ENCODE data around the gene DAB2. TPM values are rescaled to one million over a fixed set of nuclear protein-coding genes. Genes with fewer than 3 reads are reported as not detected.

The DAB2 gene
- total RNA-seq, 1 donor from 2014 or later, result 72.3 TPM

DNA sequence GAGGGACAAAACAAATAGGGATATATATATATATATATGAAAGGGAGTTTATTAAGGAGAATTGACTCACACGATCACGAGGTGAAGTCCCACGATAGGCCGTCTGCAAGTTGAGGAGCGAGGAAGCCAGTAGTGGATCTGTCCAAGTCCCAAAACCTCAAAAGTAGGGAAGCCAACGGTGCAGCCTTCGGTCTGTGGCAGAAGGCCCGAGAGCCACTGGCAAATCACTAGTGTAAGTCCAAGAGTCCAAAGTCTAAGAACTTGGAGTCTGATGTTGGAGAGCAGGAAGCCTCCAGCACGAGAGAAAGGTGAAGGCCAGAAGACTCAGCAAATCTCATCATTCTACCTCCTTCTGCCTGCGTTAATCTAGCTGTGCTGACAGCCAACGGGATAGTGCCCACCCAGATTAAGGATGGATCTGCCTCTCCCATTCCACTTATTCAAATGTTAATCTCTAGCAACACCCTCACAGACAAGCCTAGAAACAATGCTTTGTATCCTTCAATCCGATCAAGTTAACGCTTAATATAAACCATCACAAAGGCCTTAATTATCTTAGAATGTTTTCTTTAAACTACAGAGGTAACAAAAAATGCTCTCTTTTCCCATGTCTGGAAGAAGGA is 23.8 kb upstream of the DAB2 start:
- DNase-seq (ENCODE audit: low read depth), result no peak

DNA sequence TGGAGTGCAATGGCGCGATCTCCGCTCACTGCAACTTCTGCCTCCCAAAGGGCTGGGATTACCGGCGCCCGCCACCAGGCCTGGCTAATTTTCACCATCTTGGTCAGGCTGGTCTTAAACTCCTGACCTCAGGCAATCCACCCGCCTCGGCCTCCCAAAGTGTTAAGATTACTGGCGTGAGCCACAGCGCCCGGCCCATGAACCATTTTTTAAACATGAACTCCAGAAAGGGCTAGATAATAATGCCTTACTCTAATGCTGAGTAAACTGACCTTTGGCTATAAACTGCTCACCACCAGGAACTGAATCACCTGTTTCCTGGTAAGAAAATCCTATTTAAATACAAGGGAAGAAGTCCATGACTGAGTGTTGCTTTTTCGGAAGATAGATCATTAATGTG is 23.2 kb upstream of the DAB2 start:
- no peak for DNase-seq (ENCODE audit: low read depth)

DNA sequence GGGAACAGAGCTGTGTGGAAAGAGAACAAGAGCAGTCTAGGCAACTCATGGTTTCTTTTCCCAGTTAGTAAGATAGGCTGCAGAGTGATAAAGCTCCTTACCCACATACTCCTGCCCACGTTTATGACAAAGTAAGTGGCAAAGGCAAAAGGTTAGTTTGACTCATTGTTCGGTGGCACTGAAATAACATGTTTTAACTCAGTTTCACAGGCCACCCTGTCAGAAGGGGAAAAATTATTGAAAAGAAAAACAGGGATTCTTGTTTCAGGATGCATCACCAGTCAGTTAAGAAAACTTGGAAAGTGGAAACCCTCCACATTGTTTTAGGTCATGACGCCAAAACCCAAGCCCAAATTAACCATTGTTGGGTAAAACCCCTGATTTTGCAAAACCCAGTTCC is 22.3 kb upstream of the DAB2 start:
- DNase-seq (ENCODE audit: low read depth), result no peak

DNA sequence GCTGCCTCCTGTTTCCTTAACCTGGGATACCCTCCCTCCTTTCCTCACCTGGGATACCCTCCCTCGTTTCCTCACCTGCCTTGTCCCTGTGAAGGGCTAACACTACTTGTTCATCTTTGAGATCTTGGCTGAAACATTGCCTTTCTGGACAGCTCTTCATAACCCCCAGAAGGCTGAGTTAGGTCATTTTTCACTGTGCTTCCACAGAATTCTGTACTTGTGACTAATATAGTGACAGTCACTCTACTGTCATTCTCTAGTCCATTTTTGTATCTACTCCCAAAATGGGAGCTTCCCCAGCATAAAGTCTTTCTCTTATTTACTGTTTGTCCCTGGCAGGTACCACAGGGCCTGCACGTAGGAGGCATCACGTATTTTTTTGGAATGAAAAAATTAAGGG is 21.5 kb upstream of the DAB2 start:
- no peak for DNase-seq (ENCODE audit: low read depth)

DNA sequence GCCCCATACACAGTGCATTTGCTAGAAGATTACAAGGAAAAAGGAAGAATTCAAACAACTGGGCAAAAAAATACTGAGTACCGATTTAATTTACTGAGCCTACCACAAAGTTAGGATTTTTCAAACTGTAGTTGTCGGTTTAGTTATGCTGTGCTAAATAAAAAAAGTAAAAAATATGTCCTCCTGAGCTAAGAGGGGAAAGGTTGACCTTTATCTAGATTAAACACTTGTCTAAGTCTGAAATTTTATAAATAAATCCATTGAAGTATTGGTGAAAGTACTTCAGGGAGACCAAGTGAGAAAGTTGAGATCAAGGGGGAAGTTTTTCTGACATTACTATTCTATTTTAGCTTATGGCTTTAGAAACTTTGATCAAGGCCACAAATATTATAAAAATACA is 19.1 kb upstream of the DAB2 start:
- no peak for DNase-seq (ENCODE audit: low read depth)

DNA sequence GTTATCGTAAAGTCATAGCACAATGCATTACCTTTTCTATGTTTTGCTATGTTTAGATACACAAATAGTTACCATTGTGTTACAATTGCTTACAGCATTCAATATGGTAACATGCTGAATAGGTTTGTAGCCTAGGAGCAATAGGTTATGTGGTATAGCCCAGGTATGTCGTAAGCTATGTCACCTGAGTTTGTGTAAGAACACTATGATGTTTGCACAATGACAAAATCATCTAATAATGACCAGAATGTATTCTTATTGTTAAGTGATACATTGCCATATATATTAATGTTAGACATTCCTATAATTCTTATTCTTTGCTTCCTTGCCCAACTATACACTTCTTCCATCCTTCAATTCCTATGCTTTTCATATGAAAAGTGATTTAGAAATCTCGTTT is 18.2 kb upstream of the DAB2 start:
- no peak for DNase-seq (ENCODE audit: low read depth)

DNA sequence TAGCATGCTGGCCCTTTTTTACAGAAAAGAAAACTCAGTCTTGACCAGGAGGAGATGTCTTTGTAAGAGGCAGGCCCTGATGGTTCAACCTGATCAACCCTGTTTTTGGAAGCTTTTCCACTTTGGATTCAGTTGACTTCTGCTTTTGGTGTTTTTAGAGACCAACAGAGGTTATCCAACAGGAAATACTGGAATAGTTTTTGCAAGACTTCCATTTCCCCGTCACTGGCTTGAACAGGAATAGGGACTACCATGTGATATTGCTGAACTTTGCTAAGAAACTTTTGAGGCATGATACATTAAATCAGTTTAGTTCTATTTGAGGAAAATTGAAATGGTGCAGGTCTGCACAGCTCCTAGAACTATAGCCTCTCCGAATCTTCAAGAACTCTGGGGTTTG is 17.1 kb upstream of the DAB2 start:
- no peak for DNase-seq (ENCODE audit: low read depth)

DNA sequence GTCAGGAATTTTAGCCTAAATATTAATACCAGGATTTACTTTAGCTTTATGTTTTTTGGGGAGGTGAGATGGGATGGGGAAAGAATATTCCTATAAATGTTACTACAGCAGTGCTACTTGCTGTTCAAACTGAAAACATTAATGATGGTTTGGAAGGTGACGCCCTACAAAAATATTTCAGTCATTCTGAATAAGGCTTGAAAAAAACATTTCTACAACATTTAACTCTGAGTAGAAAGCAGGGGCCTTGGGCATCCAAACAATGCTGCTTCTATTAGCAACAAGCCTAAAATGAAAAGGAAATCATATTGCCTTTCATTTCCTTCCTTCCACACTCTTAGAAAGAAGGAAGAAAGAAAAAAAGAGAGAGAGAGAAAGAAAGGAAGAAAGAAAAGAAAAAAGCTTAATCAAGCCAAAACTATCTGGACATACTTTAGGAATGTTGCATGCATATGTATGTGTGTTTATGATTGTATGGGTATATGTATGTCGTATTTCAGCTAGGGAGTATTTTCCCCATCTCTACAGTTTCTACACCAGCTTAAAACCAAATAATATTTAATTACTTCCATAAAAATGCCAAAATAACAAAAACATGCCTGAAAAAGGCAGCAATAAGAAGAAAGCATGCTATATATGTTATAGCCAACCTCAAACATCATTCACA is 16.3 kb upstream of the DAB2 start:
- peak; percentile 38 for DNase-seq (ENCODE audit: low read depth)

DNA sequence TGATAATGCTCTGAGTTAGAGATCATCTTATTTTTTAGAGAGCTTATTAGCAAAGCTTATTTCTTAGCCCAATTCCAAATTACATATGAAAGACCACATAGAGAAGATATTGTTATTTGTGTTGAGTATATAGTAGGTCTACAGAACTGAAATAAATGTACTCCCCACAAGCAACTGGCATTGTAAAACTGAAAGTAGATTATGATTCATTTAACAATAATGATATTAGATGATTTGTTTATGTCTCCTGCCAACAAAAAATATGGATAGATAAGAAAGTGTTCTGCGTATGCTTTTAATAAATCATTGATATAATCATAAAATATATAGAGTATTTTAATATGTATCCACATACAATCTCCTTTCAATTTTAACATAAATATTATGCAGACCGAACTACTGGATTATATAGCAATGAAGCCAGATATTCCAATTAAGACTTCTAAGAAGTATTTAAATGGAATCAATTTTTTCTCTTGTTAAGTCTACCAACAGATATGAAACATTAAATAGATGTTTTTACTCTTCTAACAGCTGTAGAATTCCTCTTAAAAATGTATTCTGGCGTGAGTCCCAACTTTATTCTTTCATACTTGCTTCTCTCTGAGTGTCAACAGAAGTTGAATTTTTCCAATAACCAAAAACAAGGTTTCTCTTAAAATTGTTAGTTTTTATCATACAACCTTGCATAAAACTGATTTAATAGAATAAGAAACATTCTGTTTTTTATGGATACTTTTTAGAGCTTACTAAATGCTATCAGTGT is 15.6 kb upstream of the DAB2 start:
- DNase-seq (ENCODE audit: low read depth), result peak; percentile 31

DNA sequence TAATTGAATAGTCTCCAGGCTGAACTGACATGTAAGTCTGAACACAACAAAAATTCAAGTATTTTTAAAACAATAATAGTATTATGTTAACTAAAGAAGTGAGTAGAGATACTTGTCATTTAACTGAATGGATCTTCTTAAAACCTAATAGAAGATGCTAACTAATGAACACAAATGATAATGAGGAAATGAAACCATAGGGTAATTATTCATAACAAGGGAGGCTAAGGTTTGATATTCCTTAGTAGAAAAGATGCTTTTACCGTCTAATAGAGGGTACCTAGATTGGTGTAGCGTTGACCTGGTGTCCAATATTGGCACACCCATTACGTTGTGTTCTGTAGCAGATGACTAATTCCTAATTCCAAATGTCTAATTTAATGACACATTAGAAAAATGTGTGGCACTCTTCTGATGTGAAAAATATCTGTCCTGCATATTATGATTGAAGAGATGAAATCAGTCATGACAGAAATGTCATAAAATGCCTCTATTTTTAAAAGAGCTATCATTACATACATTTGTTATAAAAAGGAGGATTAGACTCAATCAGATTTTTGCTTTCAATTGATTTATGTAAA is 14.9 kb upstream of the DAB2 start:
- no peak for DNase-seq (ENCODE audit: low read depth)

DNA sequence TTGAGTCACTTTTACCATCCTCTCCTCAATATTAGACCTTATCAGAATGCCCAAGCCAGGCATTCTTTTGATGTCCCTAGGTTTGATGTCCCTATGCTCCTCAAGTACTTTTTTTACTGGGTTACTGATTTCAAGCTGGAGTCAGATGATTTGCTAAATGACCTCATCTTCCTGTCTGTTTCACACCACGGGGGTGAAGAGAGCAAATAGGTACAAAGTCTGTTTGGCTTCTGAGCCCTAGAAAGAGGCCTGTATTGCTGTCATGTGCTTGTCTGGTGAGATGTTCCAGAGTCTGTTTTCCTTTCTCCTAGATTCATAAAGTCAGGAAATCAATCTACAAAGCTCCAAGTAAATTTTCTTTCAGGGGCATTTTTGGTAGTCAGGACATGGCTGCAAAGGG is 12.7 kb upstream of the DAB2 start:
- no peak for DNase-seq (ENCODE audit: low read depth)

DNA sequence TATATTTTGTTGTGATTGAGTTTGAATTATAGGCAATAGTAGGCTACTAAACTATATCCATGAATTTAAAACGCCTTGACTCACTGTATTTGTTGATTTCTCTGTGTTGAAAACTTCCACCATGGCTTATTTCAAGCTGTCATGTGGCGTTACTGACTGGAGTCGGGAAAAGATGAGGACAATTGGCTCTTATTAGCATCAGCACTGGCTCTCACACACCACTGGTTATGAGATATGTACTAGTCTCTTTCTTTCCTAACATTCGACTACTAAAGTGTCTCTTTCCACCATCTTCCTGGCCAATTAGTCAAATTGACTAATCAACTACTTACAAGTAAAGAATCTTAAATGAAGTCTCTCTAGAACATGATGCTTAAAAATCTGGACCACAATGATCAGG is 9.1 kb upstream of the DAB2 start:
- no peak for DNase-seq (ENCODE audit: low read depth)

DNA sequence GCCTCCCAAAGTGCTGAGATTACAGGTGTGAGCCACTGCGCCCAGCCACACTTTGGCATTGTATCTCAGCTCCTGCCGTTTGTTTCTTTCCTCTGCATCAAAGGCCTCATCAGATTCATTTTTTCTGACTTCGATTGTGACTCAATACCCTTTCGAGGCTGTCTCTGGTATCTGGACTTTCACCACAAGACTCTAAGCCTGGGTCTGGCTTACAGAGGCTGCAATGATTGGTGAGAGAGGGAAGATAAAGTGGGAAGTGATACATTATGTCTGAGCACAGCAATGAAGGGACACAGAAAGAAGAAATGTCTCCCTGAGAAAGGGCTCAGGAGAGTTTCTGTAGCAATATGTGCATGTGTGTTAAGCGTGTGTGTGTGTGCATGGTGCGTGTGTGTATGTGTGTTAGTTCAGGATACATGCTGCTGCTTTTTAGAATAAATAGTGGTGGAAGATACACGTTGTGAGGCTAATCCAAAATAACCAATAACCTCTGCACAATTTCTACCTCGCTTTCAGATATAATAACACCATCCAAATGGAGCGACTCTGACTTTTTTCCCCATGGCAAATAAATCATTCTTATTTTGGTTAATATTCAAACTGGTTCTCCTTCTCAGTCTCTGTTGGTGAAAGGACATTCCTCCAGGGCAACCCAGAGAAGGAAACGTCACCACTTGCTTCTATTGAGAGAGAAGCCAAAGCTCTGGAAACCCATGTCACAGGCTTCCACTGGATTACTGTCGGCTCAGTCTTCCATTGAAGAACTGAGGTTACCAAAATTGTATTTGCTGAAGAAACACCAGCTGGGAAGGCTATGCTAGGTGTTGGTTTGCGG is 8.1 kb upstream of the DAB2 start:
- no peak for DNase-seq (ENCODE audit: low read depth)

DNA sequence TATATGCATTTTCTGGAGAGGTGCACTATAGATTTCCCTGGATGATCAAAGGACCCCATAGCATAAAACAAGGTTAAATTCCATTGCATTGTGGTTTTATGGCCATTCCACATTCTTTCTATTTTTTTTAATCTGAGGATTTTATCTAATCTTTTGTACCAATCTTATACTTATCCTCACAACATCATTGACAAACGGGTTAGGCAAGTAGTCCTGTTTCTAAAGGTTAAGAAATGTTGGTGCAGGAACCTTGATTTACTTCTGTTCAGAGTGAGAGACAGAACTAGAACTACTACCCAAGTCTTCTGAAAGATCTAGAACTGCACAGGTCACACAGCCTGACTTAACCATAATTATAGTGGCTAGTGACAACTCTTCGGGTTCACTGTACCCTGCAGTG is 5.7 kb upstream of the DAB2 start:
- no peak for DNase-seq (ENCODE audit: low read depth)

DNA sequence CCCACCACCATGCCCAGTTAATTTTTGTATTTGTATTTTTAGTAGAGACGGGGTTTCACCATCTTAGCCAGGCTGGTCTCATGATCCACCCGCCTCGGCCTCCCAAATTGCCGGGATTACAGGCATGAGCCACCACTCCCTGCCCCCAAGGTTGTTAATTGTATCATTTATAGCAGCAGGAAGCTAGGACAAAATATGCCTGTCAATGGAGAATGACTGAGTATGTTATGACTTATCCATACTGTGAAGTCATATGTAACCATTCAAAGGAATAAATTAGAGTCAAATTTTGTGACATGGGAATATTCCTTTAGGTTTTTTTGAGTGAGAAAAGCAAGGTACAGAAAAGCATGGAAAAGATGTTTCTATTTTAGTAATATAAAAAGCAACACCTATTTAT is 3.9 kb upstream of the DAB2 start:
- DNase-seq (ENCODE audit: low read depth), result no peak

DNA sequence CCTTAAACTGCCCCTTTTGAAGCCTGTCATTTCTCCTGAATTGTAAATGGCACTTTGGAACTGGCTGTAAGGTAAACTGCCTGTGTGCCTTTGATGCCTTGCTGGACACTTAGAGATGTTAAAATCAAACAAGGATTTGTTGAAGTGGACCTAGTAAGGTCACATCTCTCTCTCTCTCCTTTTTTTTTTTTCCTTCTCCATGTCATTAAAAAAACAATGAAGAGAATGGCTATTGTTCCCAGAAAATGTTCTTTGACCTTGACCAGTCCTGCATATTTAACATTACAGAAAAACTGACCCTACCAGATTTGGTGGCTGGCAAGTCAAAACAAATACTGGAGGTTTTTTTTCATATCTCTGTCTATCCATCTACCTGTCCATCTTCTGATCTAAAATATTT is 2.9 kb upstream of the DAB2 start:
- no peak for DNase-seq (ENCODE audit: low read depth)

DNA sequence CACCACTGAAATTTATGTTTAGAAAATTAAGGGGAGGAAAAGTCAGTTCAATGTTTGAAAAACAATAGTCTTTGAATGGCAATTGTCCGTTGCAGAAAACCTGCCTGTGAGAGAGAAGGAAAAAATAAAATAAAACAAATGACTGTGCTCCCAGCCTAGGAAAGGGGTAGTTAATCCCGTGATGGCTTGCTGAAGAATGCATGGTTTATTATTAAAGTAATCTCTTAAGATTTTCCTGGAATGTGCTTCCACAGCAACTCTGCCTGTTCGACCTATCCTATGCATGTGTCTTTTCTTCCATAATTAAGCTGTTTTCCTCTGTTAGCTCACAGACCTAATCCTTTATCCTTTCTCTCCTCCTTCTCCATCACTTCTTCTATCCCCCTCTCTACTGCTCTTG is 2.4 kb upstream of the DAB2 start:
- no peak for DNase-seq (ENCODE audit: low read depth)

DNA sequence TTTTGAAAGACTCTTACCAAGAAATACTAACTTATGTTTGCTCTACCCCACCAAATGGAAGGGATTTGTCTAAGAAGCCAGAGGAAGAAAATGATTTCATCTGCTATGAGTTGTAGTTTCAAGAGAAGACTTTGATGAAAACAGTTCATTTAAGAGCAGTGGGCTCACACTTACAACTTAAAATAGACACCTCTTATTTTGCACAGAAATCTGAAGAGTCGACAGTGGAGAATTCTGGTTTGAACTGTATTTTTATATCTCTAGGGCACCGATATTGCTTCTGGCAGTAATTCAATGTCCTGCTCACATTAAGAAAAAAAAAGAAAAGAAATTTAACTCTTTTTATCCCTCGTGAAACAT is 1.9 kb upstream of the DAB2 start:
- no peak for DNase-seq (ENCODE audit: low read depth)

DNA sequence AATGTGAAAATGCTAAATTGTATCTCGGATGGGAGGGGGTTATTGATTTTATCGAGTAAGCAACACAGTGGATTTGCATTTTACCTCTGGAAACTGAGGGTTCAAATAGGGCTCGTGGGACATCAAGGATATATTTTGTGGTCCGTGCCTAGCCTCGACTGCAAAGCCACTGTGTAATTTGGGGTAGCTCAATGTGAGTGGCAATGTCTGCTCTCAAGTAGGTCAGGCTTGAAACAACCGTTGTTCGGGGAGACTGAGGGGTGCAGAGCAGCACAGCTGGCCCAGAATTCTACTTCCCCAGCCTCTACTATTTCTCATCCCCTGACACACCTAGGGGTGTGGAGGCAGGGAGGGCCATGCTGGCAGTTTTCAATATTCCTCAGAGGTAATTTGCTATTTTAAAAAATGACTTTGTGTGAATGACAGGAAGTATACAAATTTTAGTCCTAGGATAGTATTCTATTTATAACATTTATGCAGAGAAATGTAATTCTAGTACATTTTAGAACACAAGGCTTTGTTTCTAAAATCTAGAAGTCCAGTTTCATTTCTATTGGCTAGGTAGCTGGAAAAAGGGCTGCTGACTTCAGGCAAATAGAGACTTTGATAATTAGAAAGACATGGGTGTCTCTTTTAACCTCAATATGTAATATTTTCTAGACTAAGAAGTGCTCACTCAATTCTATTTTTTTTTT is 1.4 kb upstream of the DAB2 start:
- DNase-seq (ENCODE audit: low read depth), result no peak

DNA sequence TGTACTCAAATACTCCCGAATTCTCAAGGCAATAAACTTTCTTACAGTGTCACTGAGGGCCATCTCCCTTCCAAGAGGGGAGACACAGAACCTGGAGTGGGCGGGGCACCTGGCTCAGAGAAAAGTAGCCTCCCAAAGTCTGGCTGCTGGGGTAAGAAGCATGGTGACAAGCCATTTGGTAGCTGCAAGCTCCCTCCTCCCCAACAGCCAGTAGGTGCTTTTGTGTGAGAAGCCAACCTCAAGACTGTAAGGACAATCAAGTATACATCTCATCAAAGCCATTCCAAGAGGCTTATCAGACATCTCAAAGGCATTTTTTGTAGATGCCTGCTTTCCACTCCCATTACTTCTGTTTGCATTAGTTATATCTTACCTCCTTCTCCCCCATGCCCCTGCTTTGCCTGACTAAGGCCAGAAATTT is 1.4 kb downstream of the DAB2 start:
- no peak for DNase-seq (ENCODE audit: low read depth)

DNA sequence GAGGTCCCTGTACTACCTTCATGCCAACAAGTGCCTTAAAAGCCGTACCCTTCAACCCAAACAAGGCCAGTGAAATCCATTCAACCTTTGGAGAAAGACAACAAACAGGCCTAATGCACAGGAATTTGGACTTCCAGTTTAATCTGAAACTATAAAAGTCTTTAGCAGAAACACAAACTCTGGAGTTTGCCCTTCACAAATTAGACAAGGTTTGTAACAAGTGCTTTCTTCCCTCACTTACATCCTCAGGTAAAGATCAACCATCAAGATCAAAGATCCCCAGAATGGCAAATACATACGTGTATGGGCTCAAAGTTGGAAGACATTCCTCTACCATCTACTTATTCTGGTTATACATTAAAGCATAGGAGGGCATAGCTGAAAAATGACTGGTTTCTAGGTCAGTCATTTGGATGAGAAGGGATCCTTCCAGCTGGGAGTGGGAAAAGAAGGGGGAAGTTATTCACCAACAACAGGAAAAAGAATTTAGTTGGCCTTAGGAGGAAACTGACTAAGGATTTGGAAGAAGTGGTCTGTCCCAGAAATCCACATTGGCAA is 2.0 kb downstream of the DAB2 start:
- DNase-seq (ENCODE audit: low read depth), result no peak

Data from myocyte (in vitro differentiated cells).